ENCODE measurements around the gene DNAL1.

The DNAL1 gene

DNA sequence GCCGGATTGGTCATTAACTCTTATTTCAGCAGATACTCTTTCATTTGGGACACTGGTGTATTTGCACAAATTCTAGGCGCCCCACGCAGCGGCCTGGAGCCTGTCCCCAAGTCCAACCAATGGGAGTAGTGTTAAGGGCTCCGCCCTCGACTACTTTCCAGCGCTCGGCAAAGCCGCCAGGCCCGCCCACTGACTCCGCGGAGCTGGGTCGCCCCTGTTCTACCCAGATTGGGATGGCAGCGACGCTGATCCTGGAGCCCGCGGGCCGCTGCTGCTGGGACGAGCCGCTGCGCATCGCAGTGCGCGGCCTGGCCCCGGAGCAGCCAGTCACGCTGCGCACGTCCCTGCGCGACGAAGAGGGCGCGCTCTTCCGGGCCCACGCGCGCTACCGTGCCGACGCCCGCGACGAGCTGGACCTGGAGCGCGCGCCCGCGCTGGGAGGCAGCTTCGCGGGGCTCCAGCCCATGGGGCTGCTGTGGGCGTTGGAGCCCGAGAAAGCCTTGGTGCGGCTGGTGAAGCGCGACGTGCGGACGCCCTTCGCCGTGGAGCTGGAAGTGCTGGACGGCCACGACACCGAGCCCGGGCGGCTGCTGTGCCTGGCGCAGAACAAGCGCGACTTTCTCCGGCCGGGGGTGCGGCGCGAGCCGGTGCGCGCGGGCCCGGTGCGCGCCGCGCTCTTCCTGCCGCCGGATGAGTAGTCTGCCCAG lies 32.3 kb upstream of the DNAL1 start, which contains the start of gene ACOT6:
TSS of gene ACOT6 (plus strand) at position 179 of the 707 bp plus-strand sequence. CDS start at position 234, 55 bp downstream.
- DNase-seq (ENCODE audit: extremely low spot score) = peak; percentile 84
- ChIA-PET POLR2A (interaction anchor here (0.9 to 2.4 kb wide), 6 partner anchors 8 to 43 kb away, joined by 3 to 15 read pairs (median 6); partner anchors contain the start of genes ACOT2 and DNAL1), CTCF (interaction anchor here (0.7 to 2.1 kb wide), 4 partner anchors 21 to 122 kb away, joined by 3 to 9 read pairs (median 4); no protein-coding TSS in a partner anchor)
- TF ChIP-seq SP1 (IDR thresholded peaks at IDR 0.05) (no peak), TARDBP (IDR thresholded peaks at IDR 0.05) (no peak), FOXM1 (IDR thresholded peaks at IDR 0.05; ENCODE audit: borderline replicate concordance) (no peak)

DNA sequence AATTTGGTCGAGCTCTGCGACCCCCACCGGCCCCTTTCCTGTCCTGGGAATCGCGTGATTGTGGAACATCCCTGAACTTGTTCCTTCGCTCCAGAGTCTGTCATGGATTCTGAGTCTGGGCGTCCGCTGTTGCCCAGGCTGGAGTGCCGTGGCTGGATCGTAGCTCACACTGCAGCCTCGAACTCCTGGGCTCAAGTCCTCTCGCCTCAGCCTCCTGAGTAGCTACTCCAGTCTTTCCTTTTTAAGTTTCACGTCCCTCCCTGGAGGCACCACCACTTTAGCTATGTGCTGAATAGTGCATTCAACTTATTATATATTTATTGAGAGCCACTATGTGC lies 31.8 kb upstream of the DNAL1 start:
- ChIA-PET POLR2A (interaction anchor here (0.9 to 2.4 kb wide), 6 partner anchors 9 to 44 kb away, joined by 3 to 15 read pairs (median 6); partner anchors contain the start of genes ACOT2 and DNAL1), CTCF (interaction anchor here (0.9 to 2.1 kb wide), 3 partner anchors 21 to 123 kb away, joined by 3 to 9 read pairs (median 5); no protein-coding TSS in a partner anchor)
- no peak for TF ChIP-seq SUZ12 (IDR thresholded peaks at IDR 0.05)
- no peak for TF ChIP-seq L3MBTL2 (conservative IDR thresholded peaks at IDR 0.05)
- TF ChIP-seq CTBP1 (IDR thresholded peaks at IDR 0.05; ENCODE audit: borderline replicate concordance) = no peak
- TF ChIP-seq, protein P1, sequence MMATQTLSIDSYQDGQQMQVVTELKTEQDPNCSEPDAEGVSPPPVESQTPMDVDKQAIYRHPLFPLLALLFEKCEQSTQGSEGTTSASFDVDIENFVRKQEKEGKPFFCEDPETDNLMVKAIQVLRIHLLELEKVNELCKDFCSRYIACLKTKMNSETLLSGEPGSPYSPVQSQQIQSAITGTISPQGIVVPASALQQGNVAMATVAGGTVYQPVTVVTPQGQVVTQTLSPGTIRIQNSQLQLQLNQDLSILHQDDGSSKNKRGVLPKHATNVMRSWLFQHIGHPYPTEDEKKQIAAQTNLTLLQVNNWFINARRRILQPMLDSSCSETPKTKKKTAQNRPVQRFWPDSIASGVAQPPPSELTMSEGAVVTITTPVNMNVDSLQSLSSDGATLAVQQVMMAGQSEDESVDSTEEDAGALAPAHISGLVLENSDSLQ (IDR thresholded peaks at IDR 0.05) = no peak
- no peak for DNase-seq (ENCODE audit: extremely low spot score)

DNA sequence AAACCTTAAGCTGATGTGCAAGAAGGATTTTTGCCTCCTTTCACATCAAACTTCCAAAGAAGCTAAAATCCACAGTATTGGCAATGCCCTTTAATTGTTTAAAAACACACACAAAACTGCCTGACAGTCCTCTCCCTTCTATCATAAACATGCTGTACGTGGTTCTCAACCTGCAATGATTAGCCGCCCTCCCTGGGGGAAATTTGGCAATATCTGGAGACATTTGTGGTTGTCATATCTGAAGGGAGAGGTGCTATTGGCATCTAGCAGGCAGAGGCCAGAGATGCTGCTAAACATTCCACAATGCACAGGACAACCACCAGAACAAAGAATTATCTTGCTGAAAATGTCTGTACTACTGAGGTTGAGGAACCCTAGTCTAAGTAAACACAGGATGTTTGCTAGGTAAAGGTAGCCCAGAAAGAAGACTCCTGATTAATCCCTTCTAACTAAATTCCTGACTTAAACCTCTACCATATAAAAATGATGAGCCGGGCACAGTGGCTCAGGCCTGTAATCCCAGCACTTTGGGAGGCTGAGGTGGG lies 31.3 kb upstream of the DNAL1 start:
- no peak for DNase-seq (ENCODE audit: extremely low spot score)
- POLR2A ChIA-PET = interaction anchor here (0.9 to 2.4 kb wide), 4 partner anchors 9 to 44 kb away, joined by 3 to 15 read pairs (median 7); partner anchors contain the start of genes ACOT2 and DNAL1
- CTCF ChIA-PET = interaction anchor here (0.9 to 2.1 kb wide), 3 partner anchors 20 to 123 kb away, joined by 3 to 9 read pairs (median 5); no protein-coding TSS in a partner anchor
- TF ChIP-seq ARNT (IDR thresholded peaks at IDR 0.05) (no peak), SUZ12 (IDR thresholded peaks at IDR 0.05) (no peak), SP1 (IDR thresholded peaks at IDR 0.05) (no peak), HDGF (IDR thresholded peaks at IDR 0.05; ENCODE audit: borderline replicate concordance) (no peak), FOXM1 (IDR thresholded peaks at IDR 0.05; ENCODE audit: borderline replicate concordance) (no peak), CTBP1 (IDR thresholded peaks at IDR 0.05; ENCODE audit: borderline replicate concordance) (no peak), BHLHE40 (IDR thresholded peaks at IDR 0.05; ENCODE audit: borderline replicate concordance) (no peak), ZNF384 (IDR thresholded peaks at IDR 0.05) (no peak), L3MBTL2 (conservative IDR thresholded peaks at IDR 0.05) (no peak), LEF1 (IDR thresholded peaks at IDR 0.05; ENCODE audit: borderline replicate concordance) (no peak)
- TF ChIP-seq, protein P1 (IDR thresholded peaks at IDR 0.05) = no peak

DNA sequence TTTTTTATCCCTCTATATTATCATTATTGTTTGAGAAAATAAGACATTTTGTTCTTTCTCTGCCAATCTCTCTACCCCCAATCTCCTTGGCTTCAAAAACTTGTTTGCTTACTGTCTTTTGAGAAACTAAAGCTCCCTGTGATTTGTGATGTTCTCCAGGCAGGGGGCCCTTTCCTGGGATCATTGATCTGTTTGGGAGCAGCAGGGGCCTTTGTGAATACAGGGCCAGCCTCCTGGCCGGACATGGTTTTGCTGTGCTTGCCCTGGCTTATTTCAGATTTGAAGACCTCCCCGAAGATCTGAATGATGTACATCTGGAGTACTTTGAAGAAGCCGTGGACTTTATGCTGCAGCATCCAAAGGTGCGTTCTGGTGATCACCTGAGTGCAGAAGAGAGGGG lies 28.0 kb upstream of the DNAL1 start:
- TF ChIP-seq LEF1 (IDR thresholded peaks at IDR 0.05; ENCODE audit: borderline replicate concordance) (no peak), FOXA1 (IDR thresholded peaks at IDR 0.05) (no peak), NFRKB (IDR thresholded peaks at IDR 0.05) (no peak), ZNF384 (IDR thresholded peaks at IDR 0.05) (no peak)

DNA sequence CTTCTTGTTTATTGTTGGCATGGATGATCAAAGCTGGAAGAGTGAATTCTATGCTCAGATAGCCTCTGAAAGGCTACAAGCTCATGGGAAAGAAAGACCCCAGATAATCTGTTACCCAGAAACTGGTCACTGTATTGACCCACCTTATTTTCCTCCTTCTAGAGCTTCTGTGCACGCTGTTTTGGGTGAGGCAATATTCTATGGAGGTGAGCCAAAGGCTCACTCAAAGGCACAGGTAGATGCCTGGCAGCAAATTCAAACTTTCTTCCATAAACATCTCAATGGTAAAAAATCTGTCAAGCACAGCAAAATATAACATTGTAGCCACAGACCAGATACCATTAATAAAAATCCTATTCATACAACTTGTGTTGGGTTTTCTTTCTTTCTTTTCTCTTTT lies 25.3 kb upstream of the DNAL1 start:
- DNase-seq (ENCODE audit: extremely low spot score) = no peak
- CTCF ChIA-PET = interaction anchor here (0.8 to 1.1 kb wide), 2 partner anchors 14 to 48 kb away, joined by 3 to 4 read pairs; no protein-coding TSS in a partner anchor
- POLR2A ChIA-PET = interaction anchor here (1.9 kb wide), 1 partner anchor 51 kb away, joined by 5 read pairs; the partner anchor contains the start of gene ACOT2
- TF ChIP-seq FOXM1 (IDR thresholded peaks at IDR 0.05; ENCODE audit: borderline replicate concordance) = no peak
- TF ChIP-seq CTBP1 (IDR thresholded peaks at IDR 0.05; ENCODE audit: borderline replicate concordance) = no peak
- no peak for TF ChIP-seq NFRKB (IDR thresholded peaks at IDR 0.05)
- no peak for TF ChIP-seq SUZ12 (IDR thresholded peaks at IDR 0.05)
- no peak for TF ChIP-seq ZNF384 (IDR thresholded peaks at IDR 0.05)
- TF ChIP-seq LEF1 (IDR thresholded peaks at IDR 0.05; ENCODE audit: borderline replicate concordance) = no peak
- TF ChIP-seq L3MBTL2 (conservative IDR thresholded peaks at IDR 0.05) = no peak
- TF ChIP-seq ARNT (IDR thresholded peaks at IDR 0.05) = no peak
- TF ChIP-seq, protein P1 (IDR thresholded peaks at IDR 0.05) = no peak
- no peak for TF ChIP-seq SP1 (IDR thresholded peaks at IDR 0.05)
- TF ChIP-seq ELF4 (IDR thresholded peaks at IDR 0.05) = no peak
- no peak for TF ChIP-seq HDGF (IDR thresholded peaks at IDR 0.05; ENCODE audit: borderline replicate concordance)
- TF ChIP-seq FOXK2 (IDR thresholded peaks at IDR 0.05) = no peak
- TF ChIP-seq FOXA1 (IDR thresholded peaks at IDR 0.05) = no peak
- TF ChIP-seq BHLHE40 (IDR thresholded peaks at IDR 0.05; ENCODE audit: borderline replicate concordance) = no peak
- TF ChIP-seq TARDBP (IDR thresholded peaks at IDR 0.05) = no peak

More for the DNA sequence above, 28.0 kb upstream of the DNAL1 start:
- ChIA-PET POLR2A (no interaction called here), CTCF (no interaction called here)
- DNase-seq (ENCODE audit: extremely low spot score) = no peak

DNA sequence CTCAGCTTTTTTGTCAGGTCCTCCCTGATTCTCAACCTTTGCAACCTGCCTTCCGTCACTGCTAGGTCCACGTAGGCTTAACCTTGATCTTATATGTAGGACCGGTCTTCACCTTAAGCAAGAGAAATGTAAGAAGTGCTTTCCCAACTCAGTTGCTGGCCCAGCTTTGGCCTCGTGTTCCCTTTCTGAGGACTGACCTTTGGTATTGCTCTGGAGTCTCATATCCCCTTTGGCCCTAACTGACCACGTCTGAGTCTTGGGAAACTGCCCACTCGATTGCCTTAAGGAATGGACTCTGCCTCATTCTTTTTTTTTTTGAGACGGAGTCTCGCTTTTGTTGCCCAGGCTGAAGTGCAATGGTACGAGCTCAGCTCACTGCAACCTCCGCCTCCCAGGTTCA lies 24.5 kb upstream of the DNAL1 start:
- ChIA-PET POLR2A (interaction anchor here (1.9 kb wide), 1 partner anchor 51 kb away, joined by 5 read pairs; the partner anchor contains the start of gene ACOT2), CTCF (no interaction called here)
- DNase-seq (ENCODE audit: extremely low spot score) = no peak
- TF ChIP-seq ZNF384 (IDR thresholded peaks at IDR 0.05) (no peak), FOXK2 (IDR thresholded peaks at IDR 0.05) (no peak), BHLHE40 (IDR thresholded peaks at IDR 0.05; ENCODE audit: borderline replicate concordance) (no peak), SUZ12 (IDR thresholded peaks at IDR 0.05) (no peak), NFRKB (IDR thresholded peaks at IDR 0.05) (no peak), SP1 (IDR thresholded peaks at IDR 0.05) (no peak)
- TF ChIP-seq, protein P1 (IDR thresholded peaks at IDR 0.05) = no peak
